GM12874 (cell line): ENCODE data around the gene DDAH1.

Source experiments
- CTCF ChIP-seq: IDR thresholded peaks from 2 replicates; pipeline ENCODE4 v1.5.1; 2011; ENCODE audit warnings: low read depth, mild to moderate bottlenecking, control low read depth, low read length, moderate library complexity; ENCODE audit not compliant: insufficient read depth

The DDAH1 gene

GRCh38 chr1:85387781-85388180 is 77.2 kb downstream of the DDAH1 start:
- TF ChIP-seq CTCF: no peak

DNA sequence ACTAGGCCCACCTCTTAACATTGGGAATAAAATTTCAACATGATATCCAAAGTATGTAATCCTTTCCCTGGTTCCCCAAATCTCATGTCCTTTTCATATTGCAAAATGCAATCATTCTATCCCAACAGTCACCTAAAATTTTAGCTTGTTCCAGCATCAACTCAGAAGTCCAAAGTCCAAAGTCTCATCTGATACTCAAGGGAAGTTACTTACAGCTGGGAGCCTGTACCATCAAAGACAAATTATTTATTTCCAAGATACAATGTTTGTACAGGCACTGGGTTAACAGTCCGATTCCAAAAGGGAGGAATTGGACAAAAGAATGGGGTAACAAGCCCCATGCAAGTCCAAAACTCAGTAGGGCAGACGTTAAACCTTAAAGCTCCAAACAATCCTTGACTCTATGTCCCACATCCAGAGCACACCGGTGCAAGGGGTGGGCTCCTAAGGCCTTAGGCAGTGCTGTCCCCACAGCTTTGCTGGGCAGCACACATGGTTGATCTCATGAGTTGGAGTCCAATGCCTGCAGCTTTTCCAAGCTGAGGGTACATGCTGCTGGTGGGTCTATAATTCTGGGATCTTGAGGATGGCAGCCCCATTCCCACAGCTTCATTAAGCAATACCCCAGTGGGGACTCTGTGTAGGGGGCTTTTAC is 78.8 kb downstream of the DDAH1 start:
- no peak for TF ChIP-seq CTCF

DNA sequence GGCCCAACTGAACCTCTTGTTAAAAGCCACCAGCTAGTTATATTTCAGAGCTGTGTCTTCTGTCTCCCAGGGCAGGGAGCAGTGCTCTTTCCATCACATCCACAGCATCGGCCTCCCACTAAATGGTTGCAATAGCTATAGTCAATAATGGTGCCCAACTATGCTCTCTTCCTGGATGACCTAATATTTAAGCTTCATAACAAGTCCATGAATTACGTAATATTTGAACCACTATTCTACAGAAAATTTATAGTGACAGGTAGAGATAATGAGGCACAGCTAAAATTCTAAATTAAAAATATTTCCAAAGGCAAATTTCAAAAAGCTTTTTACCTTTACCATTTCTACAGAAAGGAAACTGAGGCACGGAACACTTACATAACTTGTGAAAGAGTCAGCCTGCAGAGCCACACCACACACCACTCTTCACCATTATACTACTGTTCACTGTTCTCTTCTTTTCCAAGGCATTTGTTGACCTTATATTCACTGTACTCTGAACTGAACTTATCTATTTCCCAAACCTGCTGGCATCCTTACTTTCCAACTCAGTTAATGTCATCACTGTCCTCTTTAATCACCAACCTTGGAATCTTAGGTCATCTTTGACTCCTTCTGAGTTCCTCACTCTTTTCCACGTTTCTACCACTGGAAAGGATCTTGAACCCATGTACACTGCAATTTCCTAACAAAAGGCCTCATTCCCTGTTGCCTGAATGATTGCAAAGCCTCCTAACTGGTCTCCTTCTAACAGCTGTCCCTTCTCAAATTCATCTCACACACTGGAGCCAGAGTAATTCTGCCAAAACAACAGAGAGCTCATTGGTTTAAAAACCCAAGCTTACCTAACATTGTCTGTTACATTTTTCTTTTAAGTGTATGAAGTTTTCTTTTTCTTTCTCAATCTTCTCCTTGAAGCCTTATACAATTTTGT is 85.5 kb downstream of the DDAH1 start:
- no peak for TF ChIP-seq CTCF

- TF ChIP-seq CTCF: no peak
Measured at GRCh38 chr1:85378534-85378933, 86.4 kb downstream of the DDAH1 start.

DNA sequence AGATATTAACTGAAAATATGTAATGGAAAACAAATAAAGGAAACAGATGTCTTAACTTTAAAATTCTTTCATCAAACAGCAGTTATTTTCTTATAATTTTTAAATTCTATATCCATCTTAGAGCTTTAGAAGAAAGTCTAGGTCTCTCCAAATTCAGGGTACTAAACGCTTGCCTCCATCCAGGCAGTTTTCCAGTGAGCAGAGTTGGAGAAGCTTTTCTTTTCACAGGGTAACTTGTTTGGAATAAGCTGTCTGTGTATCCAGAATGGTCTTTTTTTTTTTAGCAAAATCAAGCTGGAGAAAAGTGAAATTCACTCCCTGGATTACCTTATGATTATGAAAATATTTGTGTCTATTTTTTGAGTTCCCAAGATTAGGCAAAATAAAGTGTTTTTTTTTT is 88.6 kb downstream of the DDAH1 start:
- no peak for TF ChIP-seq CTCF

DNA sequence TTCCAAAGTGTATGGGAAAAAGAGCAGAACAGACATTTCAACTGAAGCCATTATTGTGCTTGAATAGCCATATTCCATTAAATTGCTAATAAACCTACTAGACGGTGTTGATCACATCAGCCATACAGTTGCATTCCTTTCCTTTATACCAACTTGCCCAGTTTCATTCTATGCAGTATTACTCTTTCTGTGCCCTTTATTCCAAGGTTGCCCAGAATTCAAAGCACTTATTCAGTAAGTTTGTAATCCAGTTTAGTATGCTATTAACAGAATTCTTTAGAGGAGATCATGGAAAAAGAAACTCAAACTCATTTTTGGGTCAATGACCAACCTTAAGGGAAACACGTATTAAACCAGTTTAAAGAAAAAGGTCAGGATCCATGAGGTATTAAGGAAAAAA is 89.5 kb downstream of the DDAH1 start:
- TF ChIP-seq CTCF: no peak

GRCh38 chr1:85374160-85374559 is 90.8 kb downstream of the DDAH1 start:
- no peak for TF ChIP-seq CTCF
